Subcutaneous adipose tissue (tissue), 4 donors: Measurements from ENCODE around the gene TFB1M. TPM values are rescaled to one million over a fixed set of nuclear protein-coding genes. Genes with fewer than 3 reads are reported as not detected.

Experiments used
- CTCF ChIP-seq: fragments of 450-650 bp; IDR thresholded peaks from one replicate; pipeline ENCODE4 v1.5.1; 2016; ENCODE audit warnings: low read depth, mild to moderate bottlenecking, control low read depth, antibody characterized with exemption, moderate library complexity
- total RNA-seq, 4 donors: library from RNA; depleted of rRNA; stranded (reverse); fragments of >200 nt; gene quantifications; one replicate each; pipeline ENCODE4 v1.1.0, GENCODE V29; 2016

Gene TFB1M
- total RNA-seq, result 10 to 100 TPM in 2 of 4 donors, 1 to 10 TPM in 2; 8.6 to 12.6 (median 10.6) TPM

- no peak for TF ChIP-seq CTCF
Observed at GRCh38 chr6:155314092-155314772, at the start of gene TFB1M. TFB1M (minus strand) TSS chr6:155314484; CDS start chr6:155314428, 56 bp downstream.

- TF ChIP-seq CTCF, result no peak
Observed at GRCh38 chr6:155354167-155354566, 39.9 kb upstream of the TFB1M start.

- TF ChIP-seq CTCF, result no peak
Observed at GRCh38 chr6:155352811-155353210, 38.5 kb upstream of the TFB1M start.

DNA sequence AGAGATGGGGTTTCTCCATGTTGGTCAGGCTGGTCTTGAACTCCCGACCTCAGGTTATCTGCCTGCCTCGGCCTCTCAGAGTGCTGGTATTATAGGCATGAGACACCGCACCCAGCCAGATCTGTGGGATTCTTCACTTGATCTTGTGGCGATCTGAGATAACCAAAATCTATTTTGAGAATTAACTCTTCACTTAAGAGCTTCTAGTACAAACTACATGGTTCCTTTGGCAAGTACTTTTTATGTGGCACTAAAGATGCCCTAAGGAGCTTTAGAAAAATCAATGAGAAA, 37.8 kb upstream of the TFB1M start:
- TF ChIP-seq CTCF, result no peak

DNA sequence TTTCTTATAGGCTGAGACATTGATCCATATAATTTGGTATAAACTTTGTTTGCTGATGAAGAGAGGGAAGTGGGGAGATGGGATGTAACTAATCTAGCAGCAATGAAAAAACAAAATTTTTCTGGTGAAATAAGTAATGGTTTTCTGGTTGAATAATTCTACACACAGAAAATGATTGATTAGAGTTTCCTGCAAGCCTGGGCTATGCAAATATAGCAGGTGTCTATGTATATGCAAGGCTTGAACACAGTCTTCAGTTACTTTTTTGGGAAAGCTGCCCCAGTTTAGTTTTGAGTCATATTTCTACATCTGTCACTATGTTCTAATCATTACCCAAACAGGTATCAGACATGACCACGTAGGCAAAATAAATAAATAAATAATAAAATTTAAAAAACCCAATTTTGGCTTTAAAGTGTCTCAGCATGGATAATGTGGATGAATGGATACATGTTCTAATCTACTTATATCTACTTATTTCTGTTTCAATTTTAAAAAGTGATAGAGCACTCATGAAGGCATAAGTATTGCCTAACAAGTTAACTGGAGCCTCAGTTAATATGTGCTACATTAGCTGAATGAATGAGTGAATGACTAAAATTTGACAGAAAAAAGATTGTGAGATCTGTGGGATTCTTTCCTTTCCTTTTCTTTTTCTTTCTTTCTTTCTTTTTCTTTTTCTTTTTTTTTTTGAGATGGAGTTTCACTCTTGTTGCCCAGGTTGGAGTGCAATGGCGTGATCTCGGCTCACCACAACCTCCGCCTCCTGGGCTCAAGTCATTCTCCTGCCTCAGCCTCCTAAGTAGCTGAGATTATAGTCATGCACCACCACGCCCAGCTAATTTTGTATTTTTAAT, 37.2 kb upstream of the TFB1M start:
- TF ChIP-seq CTCF, result no peak

DNA sequence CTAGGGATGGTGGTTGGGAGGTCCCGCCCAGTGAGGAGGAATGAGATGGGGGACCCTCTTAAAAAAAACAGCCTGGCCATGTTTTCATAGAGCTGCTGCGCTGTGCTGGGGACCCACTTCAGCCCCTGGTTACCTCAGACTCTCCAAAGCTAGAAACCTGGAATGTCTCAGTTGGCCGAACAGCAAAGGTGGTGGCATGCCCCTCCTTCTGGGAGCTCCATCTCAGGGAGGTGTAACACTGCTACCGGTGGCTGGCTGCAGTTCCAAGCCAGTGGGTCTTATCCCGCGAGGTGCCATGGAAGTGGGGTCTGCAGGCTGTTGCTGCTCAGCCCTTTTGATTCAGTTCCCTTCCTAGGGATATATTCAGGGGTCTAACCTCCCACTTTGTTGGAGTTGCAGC, 35.7 kb upstream of the TFB1M start:
- no peak for TF ChIP-seq CTCF

GRCh38 chr6:155349129-155349528, 34.8 kb upstream of the TFB1M start:
- TF ChIP-seq CTCF, result no peak
